SK-N-SH (cell line): Measurements from ENCODE around the gene SLFN12.

ENCODE experiments used
- CHD2 ChIP-seq: fragments of 150-350 bp; IDR thresholded peaks from 2 replicates; pipeline ENCODE4 v1.6.1; 2018; ENCODE audit warnings: low read length; ENCODE audit not compliant: partially characterized antibody
- CTCF ChIP-seq: fragments of 200-600 bp; sonication (generic); IDR thresholded peaks from 2 replicates; pipeline ENCODE4 v1.6.1; 2017; ENCODE audit warnings: antibody characterized with exemption, mild to moderate bottlenecking, moderate library complexity
- NRF1 ChIP-seq: IDR thresholded peaks from 2 replicates; pipeline ENCODE4 v1.6.1; 2012; ENCODE audit warnings: low read depth, mild to moderate bottlenecking, low read length
- USF1 ChIP-seq: IDR thresholded peaks from 2 replicates; pipeline ENCODE4 v1.4.0; 2012; ENCODE audit warnings: low read depth, borderline replicate concordance
- TF ChIP-seq, protein P1 (sequence below): IDR thresholded peaks from 2 replicates; pipeline ENCODE4 v1.4.0; 2012; ENCODE audit warnings: low read depth

- TF ChIP-seq CTCF (no peak), NRF1 (no peak), CHD2 (no peak), USF1 (no peak)
- TF ChIP-seq, protein P1, sequence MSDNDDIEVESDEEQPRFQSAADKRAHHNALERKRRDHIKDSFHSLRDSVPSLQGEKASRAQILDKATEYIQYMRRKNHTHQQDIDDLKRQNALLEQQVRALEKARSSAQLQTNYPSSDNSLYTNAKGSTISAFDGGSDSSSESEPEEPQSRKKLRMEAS, result no peak
Measured at GRCh38 chr17:35404360-35404759, 27.9 kb downstream of the SLFN12 start.
